Measurements from ENCODE around the gene BIVM. TPM values are rescaled to one million over a fixed set of nuclear protein-coding genes. Genes with fewer than 3 reads are reported as not detected.

The BIVM gene
- total RNA-seq, 1 donor from 2014 or later, result 14.6 TPM

DNA sequence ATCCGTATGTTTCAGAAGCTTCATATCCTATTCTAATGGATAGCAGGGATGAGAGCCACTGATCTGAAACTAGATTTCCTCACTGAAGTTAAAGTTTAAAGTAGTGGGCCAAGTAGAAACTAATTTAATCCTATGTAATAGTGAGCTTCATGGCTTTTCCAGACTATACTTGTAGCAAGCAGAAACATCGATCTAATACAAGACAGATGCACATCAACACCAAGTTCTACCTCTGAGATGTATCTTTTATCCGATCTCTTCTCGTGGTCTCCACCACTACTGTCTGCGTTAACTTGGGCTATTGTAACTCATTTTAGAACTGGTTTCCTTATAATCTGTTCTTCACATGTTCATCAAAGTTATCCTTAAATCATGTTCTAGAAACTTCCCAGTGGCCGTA is 50.0 kb downstream of the BIVM start:
- TF ChIP-seq, protein P1, sequence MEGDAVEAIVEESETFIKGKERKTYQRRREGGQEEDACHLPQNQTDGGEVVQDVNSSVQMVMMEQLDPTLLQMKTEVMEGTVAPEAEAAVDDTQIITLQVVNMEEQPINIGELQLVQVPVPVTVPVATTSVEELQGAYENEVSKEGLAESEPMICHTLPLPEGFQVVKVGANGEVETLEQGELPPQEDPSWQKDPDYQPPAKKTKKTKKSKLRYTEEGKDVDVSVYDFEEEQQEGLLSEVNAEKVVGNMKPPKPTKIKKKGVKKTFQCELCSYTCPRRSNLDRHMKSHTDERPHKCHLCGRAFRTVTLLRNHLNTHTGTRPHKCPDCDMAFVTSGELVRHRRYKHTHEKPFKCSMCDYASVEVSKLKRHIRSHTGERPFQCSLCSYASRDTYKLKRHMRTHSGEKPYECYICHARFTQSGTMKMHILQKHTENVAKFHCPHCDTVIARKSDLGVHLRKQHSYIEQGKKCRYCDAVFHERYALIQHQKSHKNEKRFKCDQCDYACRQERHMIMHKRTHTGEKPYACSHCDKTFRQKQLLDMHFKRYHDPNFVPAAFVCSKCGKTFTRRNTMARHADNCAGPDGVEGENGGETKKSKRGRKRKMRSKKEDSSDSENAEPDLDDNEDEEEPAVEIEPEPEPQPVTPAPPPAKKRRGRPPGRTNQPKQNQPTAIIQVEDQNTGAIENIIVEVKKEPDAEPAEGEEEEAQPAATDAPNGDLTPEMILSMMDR (conservative IDR thresholded peaks at IDR 0.05; ENCODE audit: low read depth, low read length), result no peak
- no peak for DNase-seq (ENCODE audit: low read depth)
- no peak overlapping the region for H3K4me3 ChIP-seq (ENCODE audit: low read depth, low read length)

- no peak for DNase-seq (ENCODE audit: low read depth)
- TF ChIP-seq, protein P1 (conservative IDR thresholded peaks at IDR 0.05; ENCODE audit: low read depth, low read length), result no peak
- no peak overlapping the region for H3K4me3 ChIP-seq (ENCODE audit: low read depth, low read length)
Measured at GRCh38 chr13:102852556-102852955, 53.6 kb downstream of the BIVM start.

DNA sequence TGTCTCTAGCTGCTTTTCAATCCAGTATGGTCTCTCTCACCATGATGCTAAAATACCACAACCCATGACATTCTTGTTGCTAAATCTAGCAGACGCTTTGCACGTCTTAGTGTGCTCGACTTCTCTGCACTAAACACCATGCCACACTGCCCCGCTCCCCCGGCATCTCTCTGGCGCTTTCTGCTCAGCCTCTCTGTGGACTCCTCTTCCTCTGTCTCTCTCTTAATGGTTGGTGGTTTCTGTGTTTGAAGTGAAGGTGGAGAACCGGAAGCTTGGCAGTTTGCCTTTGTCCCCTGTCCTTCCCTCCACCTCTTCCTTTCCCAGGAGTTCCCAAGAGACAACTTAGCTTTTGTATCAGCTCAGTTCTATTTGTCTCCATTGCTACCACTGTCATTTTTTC is 55.8 kb downstream of the BIVM start:
- TF ChIP-seq, protein P1 (conservative IDR thresholded peaks at IDR 0.05; ENCODE audit: low read depth, low read length), result no peak
- no peak for DNase-seq (ENCODE audit: low read depth)
- no peak overlapping the region for H3K4me3 ChIP-seq (ENCODE audit: low read depth, low read length)

DNA sequence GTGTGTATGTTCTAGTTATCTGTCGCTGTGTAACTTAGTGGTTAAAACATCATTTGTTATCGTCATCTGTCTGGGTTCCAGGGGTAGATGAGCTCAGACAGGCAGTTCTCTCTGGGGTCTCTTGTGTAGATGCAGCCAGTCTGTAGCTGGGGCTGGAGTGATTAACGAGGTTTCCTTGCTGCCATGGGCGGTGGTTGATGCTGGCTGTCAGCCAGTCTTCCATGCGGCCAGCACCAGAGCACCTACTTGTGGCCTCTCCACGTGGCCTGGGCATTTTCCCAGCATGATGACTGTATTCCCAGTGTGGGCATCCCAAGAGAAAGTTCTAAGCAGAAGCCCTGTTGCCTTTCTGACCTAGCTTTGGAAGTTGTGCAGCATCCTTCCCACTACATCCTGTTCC is 57.6 kb downstream of the BIVM start:
- no peak for DNase-seq (ENCODE audit: low read depth)

DNA sequence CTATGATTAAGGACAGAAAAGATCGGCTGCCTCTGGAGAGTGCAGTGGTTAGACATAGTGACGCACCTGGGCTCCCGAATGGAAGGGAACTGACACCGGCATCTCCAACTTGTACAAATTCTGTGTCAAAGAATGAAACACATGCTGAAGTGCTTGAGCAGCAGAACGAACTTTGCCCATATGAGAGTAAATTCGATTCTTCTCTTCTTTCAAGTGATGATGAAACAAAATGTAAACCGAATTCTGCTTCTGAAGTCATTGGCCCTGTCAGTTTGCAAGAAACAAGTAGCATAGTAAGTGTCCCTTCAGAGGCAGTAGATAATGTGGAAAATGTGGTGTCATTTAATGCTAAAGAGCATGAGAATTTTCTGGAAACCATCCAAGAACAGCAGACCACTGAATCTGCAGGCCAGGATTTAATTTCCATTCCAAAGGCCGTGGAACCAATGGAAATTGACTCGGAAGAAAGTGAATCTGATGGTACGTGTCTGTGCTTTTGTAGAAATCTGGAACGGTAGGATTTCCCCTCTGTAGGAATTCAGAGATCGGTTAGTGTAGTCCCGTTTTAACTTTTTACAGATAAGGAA is 63.8 kb downstream of the BIVM start:
- H3K4me3 ChIP-seq (ENCODE audit: low read depth, low read length), result no peak overlapping the region
- TF ChIP-seq, protein P1 (conservative IDR thresholded peaks at IDR 0.05; ENCODE audit: low read depth, low read length), result no peak
- no peak for DNase-seq (ENCODE audit: low read depth)

More for the DNA sequence above, 57.6 kb downstream of the BIVM start:
- no peak overlapping the region for H3K4me3 ChIP-seq (ENCODE audit: low read depth, low read length)
- TF ChIP-seq, protein P1 (conservative IDR thresholded peaks at IDR 0.05; ENCODE audit: low read depth, low read length), result no peak

- H3K4me3 ChIP-seq (ENCODE audit: low read depth, low read length), result no peak overlapping the region
- DNase-seq (ENCODE audit: low read depth), result no peak
- TF ChIP-seq, protein P1 (conservative IDR thresholded peaks at IDR 0.05; ENCODE audit: low read depth, low read length), result no peak
Measured at GRCh38 chr13:102863590-102863989, 64.7 kb downstream of the BIVM start.

DNA sequence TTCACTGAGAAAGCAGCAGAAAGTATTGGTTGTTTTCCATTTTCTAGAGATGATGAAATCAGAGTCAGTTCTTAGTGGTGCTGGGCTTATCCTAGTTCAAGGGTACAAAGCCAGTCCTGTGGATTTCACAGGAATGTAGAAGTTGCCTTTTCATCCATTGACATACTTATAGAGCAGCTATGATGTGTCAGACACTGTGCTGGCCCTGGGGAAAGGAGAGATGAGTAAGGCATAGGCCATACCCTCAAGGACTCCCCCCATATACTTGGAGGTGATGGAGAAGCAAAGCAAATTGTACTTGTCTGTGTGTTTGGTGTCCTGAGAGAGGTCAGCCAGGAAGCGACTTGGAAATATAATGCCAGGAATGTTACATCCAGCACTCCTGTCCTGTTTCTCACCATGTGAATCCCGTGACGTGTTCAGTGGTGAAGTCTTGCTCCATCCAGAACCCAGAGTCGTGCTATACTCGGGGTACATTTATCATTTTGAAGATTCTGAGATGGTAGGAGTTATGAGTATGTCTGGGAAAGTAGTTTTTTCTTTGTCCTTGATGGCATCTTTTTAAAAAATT is 69.5 kb downstream of the BIVM start:
- TF ChIP-seq, protein P1 (conservative IDR thresholded peaks at IDR 0.05; ENCODE audit: low read depth, low read length), result no peak
- H3K4me3 ChIP-seq (ENCODE audit: low read depth, low read length), result no peak overlapping the region
- DNase-seq (ENCODE audit: low read depth), result no peak
